B cell (primary cell): ENCODE data around the gene SPRYD3. TPM values are rescaled to one million over a fixed set of nuclear protein-coding genes. Genes with fewer than 3 reads are reported as not detected.

Experiments
- ATAC-seq: fragments of 200-7000 bp; cut with Tn5 transposase; one replicate; pipeline ENCODE4 v1.10.0; 2021; ENCODE audit warnings: low read depth, mild to moderate bottlenecking, moderate number of reproducible peaks, moderate library complexity
- CTCF ChIA-PET: fragments of 350-600 bp; sonication (Branson Sonifier 250); formaldehyde crosslinking; loops from one replicate; lab custom pipeline; 2021; ENCODE audit warnings: antibody characterized with exemption, inconsistent platforms; lab: Charles Lee
- POLR2A ChIA-PET: fragments of 350-600 bp; sonication (Branson Sonifier 250); formaldehyde crosslinking; loops from one replicate; lab custom pipeline; 2021; ENCODE audit warnings: antibody characterized with exemption; lab: Charles Lee
- DNase-seq: peaks from one replicate; pipeline ENCODE4 v3.0.0; 2013
- H2AFZ ChIP-seq: 2 replicates; pipeline ENCODE4 v1.6.1; 2012; ENCODE audit warnings: mild to moderate bottlenecking, low read depth, low read length; ENCODE audit not compliant: insufficient read depth, poor library complexity, severe bottlenecking
- H3K27ac ChIP-seq, 2 donors: 1 replicate in 1 of 2; 2 replicates in 1 of 2; pipeline ENCODE4 v1.5.1; 2012 to 2013; ENCODE audit warnings: low read length in 2 of 2, mild to moderate bottlenecking in 2 of 2, moderate library complexity in 1 of 2
- H3K27me3 ChIP-seq, 4 experiments: fragments of 200-600 bp in 1 of 4; sonication (generic) in 1 of 4; replicated peaks in 1 of 4; 1 replicate in 2 of 4; 2 replicates in 2 of 4; pipeline versions ENCODE4 v1.6.1 to v1.7.0; 2013 to 2016; ENCODE audit warnings: low read length in 3 of 4, mild to moderate bottlenecking in 2 of 4, mixed read lengths in 1 of 4, moderate library complexity in 1 of 4; ENCODE audit not compliant: insufficient read depth in 4 of 4, control insufficient read depth in 3 of 4; ENCODE audit errors: control extremely low read depth in 1 of 4
- H3K36me3 ChIP-seq, 2 experiments: replicated peaks in 1 of 2; 1 replicate in 1 of 2; 2 replicates in 1 of 2; pipeline versions ENCODE4 v1.6.1 to v1.7.1; 2013; ENCODE audit warnings: low read length in 1 of 2; ENCODE audit not compliant: insufficient read depth in 2 of 2, control insufficient read depth in 1 of 2; ENCODE audit errors: control extremely low read depth in 1 of 2, extremely low read depth in 1 of 2
- H3K4me1 ChIP-seq, 2 donors: fragments of 200-600 bp in 1 of 2; sonication (generic) in 1 of 2; 1 replicate in 1 of 2; 2 replicates in 1 of 2; pipeline versions ENCODE4 v1.5.1 to v1.6.1; 2013 to 2017; ENCODE audit warnings: low read length in 2 of 2; ENCODE audit not compliant: control insufficient read depth in 2 of 2, insufficient read depth in 2 of 2
- H3K4me2 ChIP-seq: replicated peaks from 2 replicates; pipeline ENCODE3; 2012; ENCODE audit warnings: mild to moderate bottlenecking, low read depth, low read length; ENCODE audit not compliant: poor library complexity, severe bottlenecking
- H3K4me3 ChIP-seq, 5 experiments: fragments of 200-600 bp in 1 of 5; sonication (generic) in 1 of 5; 1 replicate in 3 of 5; 2 replicates in 2 of 5; pipeline versions ENCODE4 v1.5.1 to v1.7.0; 2011 to 2016; ENCODE audit warnings: low read length in 4 of 5, mild to moderate bottlenecking in 4 of 5, low read depth in 2 of 5, control low read depth in 1 of 5, moderate library complexity in 1 of 5; ENCODE audit not compliant: insufficient read depth in 1 of 5; ENCODE audit errors: control extremely low read depth in 1 of 5, extremely low read depth in 1 of 5
- H3K79me2 ChIP-seq: fragments of 200-600 bp; sonication (generic); one replicate; pipeline ENCODE4 v1.6.0; 2016; ENCODE audit warnings: low read length; ENCODE audit not compliant: control insufficient read depth, insufficient read depth
- H3K9ac ChIP-seq: fragments of 200-600 bp; sonication (generic); 2 replicates; pipeline ENCODE4 v1.6.1; 2017; ENCODE audit warnings: mild to moderate bottlenecking, low read length, moderate library complexity
- H3K9me3 ChIP-seq, 3 donors: one replicate each; pipeline versions ENCODE4 v1.6.1 to v1.7.1; 2013; ENCODE audit warnings: low read length in 2 of 3; ENCODE audit not compliant: control insufficient read depth in 2 of 3, insufficient read depth in 1 of 3; ENCODE audit errors: control extremely low read depth in 1 of 3
- H4K20me1 ChIP-seq: 2 replicates; pipeline ENCODE4 v1.6.0; 2012; ENCODE audit warnings: mild to moderate bottlenecking, low read length; ENCODE audit not compliant: insufficient read depth, control insufficient read depth, poor library complexity, severe bottlenecking
- H3K27ac Mint-ChIP-seq: one replicate; pipeline ENCODE4 v1.8.0; 2021; ENCODE audit warnings: mixed read lengths
- H3K27me3 Mint-ChIP-seq: one replicate; pipeline ENCODE4 v1.8.0; 2021; ENCODE audit warnings: mixed read lengths
- H3K4me1 Mint-ChIP-seq: one replicate; pipeline ENCODE4 v1.8.0; 2021; ENCODE audit warnings: mixed read lengths
- H3K4me3 Mint-ChIP-seq: one replicate; pipeline ENCODE4 v1.8.0; 2021; ENCODE audit warnings: mixed read lengths
- H3K9me3 Mint-ChIP-seq: one replicate; pipeline ENCODE4 v1.8.0; 2022; ENCODE audit warnings: mixed read lengths; ENCODE audit not compliant: insufficient read depth
- EZH2 ChIP-seq: IDR thresholded peaks from 2 replicates; pipeline ENCODE4 v1.6.1; 2012; ENCODE audit warnings: borderline replicate concordance, low read depth, mild to moderate bottlenecking, moderate library complexity, low read length; ENCODE audit not compliant: insufficient read depth, poor library complexity, severe bottlenecking
- WGBS: methylation state at CpG from one replicate; pipeline ENCODE4 v1.1.5; 2013; ENCODE audit warnings: missing lambda C conversion rate; ENCODE audit not compliant: insufficient coverage; 5-methylcytosine and 5-hydroxymethylcytosine counted together
- intact Hi-C: fragments of 100-400 bp; cut with micrococcal nuclease; formaldehyde crosslinking; loops from one replicate; pipeline ENCODE4 v1.10.0; 2022
- polyA plus RNA-seq: library from polyadenylated mRNA; depleted of rRNA; stranded (reverse); fragments of >200 nt; gene quantifications from 2 replicates; pipeline ENCODE4 v1.2.3, GENCODE V29; 2012
- total RNA-seq, 2 donors: library from RNA; stranded (reverse); fragments of 120-200 nt in 1 of 2; gene quantifications; 1 replicate in 1 of 2; 2 replicates in 1 of 2; pipeline versions ENCODE4 v1.2.3 to v1.2.4, GENCODE V29; 2013 to 2022
- TF ChIP-seq, protein P1 (sequence below): fragments of 200-600 bp; IDR thresholded peaks from one replicate; pipeline ENCODE4 v1.8.0; 2022; ENCODE audit warnings: antibody characterized with exemption, mild to moderate bottlenecking

The SPRYD3 gene
- total and polyA plus RNA-seq, 2 donors (not counting 1 experiment from before 2014, with no cell fraction given) = 15.9 to 43.3 TPM

DNA sequence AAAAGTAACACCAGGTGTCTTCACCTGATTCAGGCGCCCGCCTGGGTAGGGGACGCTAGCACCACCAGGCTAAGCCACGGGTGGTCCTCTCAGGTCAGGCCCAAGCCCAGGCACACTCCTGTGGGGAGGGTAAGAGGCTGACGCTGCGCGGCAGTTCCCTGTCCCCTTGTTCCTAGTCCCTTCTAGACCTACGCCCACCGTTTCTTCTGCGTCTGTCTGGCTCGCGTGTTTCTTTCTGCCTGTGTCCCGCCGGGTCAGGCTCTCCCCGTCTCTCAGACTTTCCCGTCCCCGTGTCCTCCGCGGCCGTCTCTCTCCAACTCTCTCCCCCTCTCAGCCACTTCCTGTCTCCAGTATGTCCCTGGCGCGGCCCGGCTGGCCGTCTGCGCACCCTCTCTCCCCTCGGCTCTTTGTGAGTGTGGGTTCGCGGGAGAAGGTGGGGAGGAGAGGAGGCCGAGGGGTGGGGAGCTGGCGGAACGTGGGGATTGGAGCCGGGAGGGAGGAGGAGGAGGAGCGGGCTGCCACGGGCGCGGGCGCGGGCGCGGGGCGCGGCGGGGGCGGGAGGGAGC lies 32.5 kb downstream of the SPRYD3 start:
- no peaks in the 10 kb centered on the region for H3K9me3 Mint-ChIP-seq
- peaks cover 9% of the 10 kb centered on the region for H3K4me1 Mint-ChIP-seq
- peaks cover 0 to 2% of the 10 kb centered on the region in 2 experiments for H3K36me3 ChIP-seq
- peaks cover 0 to 2% (median 0%) of the 10 kb centered on the region in 4 experiments for H3K27me3 ChIP-seq
- 0% methylated on average over 24 of the region's 44 CpGs for WGBS
- peak overlapping the region; percentile 100 for H3K4me2 ChIP-seq
- H3K9ac ChIP-seq = peak overlapping the region; percentile 92
- TF ChIP-seq, protein P1, sequence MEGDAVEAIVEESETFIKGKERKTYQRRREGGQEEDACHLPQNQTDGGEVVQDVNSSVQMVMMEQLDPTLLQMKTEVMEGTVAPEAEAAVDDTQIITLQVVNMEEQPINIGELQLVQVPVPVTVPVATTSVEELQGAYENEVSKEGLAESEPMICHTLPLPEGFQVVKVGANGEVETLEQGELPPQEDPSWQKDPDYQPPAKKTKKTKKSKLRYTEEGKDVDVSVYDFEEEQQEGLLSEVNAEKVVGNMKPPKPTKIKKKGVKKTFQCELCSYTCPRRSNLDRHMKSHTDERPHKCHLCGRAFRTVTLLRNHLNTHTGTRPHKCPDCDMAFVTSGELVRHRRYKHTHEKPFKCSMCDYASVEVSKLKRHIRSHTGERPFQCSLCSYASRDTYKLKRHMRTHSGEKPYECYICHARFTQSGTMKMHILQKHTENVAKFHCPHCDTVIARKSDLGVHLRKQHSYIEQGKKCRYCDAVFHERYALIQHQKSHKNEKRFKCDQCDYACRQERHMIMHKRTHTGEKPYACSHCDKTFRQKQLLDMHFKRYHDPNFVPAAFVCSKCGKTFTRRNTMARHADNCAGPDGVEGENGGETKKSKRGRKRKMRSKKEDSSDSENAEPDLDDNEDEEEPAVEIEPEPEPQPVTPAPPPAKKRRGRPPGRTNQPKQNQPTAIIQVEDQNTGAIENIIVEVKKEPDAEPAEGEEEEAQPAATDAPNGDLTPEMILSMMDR = no peak
- no peak for TF ChIP-seq EZH2
- peak overlapping the region; percentile 100 for H2AFZ ChIP-seq
- H3K9me3 ChIP-seq = no peaks in the 10 kb centered on the region
- ATAC-seq (peak; percentile 8), DNase-seq (peak; percentile 73)
- POLR2A ChIA-PET = interaction anchor here (0.6 kb wide), 2 partner anchors 200 to 977 kb away, joined by 3 read pairs; partner anchors contain the start of gene ATG101
- H3K27ac ChIP-seq = peak overlapping the region in 1 of 2 donors; percentile 58
- intact Hi-C loops = loop anchor here (2.0 kb wide), 2 partner anchors 40 to 134 kb away; partner anchors contain the start of genes CSAD, EIF4B and ZNF740
- CTCF ChIA-PET = interaction anchor here (0.9 to 3.2 kb wide), 7 partner anchors 19 to 52 kb away, joined by 3 to 17 read pairs (median 5); partner anchors contain the start of gene EIF4B
- H3K4me3 ChIP-seq = peak overlapping the region; percentile 24 to 92 (median 77)
- H4K20me1 ChIP-seq = no peaks in the 10 kb centered on the region
- H3K79me2 ChIP-seq = no peaks in the 10 kb centered on the region
- H3K4me1 ChIP-seq = peaks cover 13 to 17% of the 10 kb centered on the region in 2 donors
- peak overlapping the region; percentile 89 for H3K27ac Mint-ChIP-seq
- peak overlapping the region; percentile 98 for H3K4me3 Mint-ChIP-seq
- no peaks in the 10 kb centered on the region for H3K27me3 Mint-ChIP-seq

DNA sequence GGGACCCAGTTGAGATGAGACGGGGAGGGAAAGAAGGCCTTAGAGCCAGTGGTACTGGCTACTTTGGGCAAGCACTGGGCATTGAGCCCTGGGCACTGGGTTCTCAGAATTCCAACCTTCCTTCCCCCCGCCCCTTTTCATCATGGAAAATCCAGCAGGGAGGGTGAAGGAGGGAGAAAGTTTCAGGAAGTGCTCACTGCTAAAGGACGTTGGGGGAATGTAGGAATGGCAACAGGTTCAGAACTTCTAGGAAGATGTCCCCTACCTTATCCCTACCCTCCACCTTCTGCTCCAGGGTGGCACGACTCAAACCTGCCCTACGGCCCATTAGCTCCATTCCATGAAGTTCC lies 33.5 kb downstream of the SPRYD3 start:
- ATAC-seq (no peak), DNase-seq (no peak)
- POLR2A ChIA-PET = no interaction called here
- peaks cover 13 to 17% of the 10 kb centered on the region in 2 donors for H3K4me1 ChIP-seq
- intact Hi-C loops = loop anchor here (2.0 kb wide), 2 partner anchors 39 to 135 kb away; partner anchors contain the start of genes CSAD, EIF4B and ZNF740
- Mint-ChIP-seq H3K27ac (no peak overlapping the region), H3K4me3 (peak overlapping the region; percentile 98), H3K27me3 (no peaks in the 10 kb centered on the region), H3K9me3 (no peaks in the 10 kb centered on the region), H3K4me1 (peaks cover 7% of the 10 kb centered on the region)
- no peaks in the 10 kb centered on the region for H4K20me1 ChIP-seq
- H3K4me3 ChIP-seq = no peak overlapping the region
- CTCF ChIA-PET = interaction anchor here (0.9 to 2.0 kb wide), 3 partner anchors 20 to 53 kb away, joined by 4 to 5 read pairs (median 5); partner anchors contain the start of gene EIF4B
- H3K36me3 ChIP-seq = peaks cover 0 to 2% of the 10 kb centered on the region in 2 experiments
- no peak overlapping the region for H3K9ac ChIP-seq
- TF ChIP-seq, protein P1 = no peak
- no peak for TF ChIP-seq EZH2
- no peak overlapping the region for H2AFZ ChIP-seq
- peaks cover 0 to 2% (median 0%) of the 10 kb centered on the region in 4 experiments for H3K27me3 ChIP-seq
- H3K4me2 ChIP-seq = no peak overlapping the region
- H3K9me3 ChIP-seq = no peaks in the 10 kb centered on the region
- no peaks in the 10 kb centered on the region for H3K79me2 ChIP-seq
- 77% methylated on average over 2 of the region's 5 CpGs for WGBS
- H3K27ac ChIP-seq = no peak overlapping the region
